ENCODE data around the gene GPR160.

GPR160 gene

GRCh38 chr3:170027233-170028102 lies 10.3 kb upstream of the GPR160 start:
- DNase-seq (ENCODE audit: low read depth in 2 of 2), result no peak

GRCh38 chr3:170033489-170033888 lies 4.3 kb upstream of the GPR160 start:
- peak in 1 of 2 donors; percentile 9 for DNase-seq (ENCODE audit: low read depth in 2 of 2)

- no peak for DNase-seq (ENCODE audit: low read depth in 2 of 2)
Measured at GRCh38 chr3:170038434-170039110, 777 bp downstream of the GPR160 start.

GRCh38 chr3:170040418-170040817 lies 2.6 kb downstream of the GPR160 start:
- no peak for DNase-seq (ENCODE audit: low read depth in 2 of 2)

- no peak for DNase-seq (ENCODE audit: low read depth in 2 of 2)
Measured at GRCh38 chr3:170043506-170043905, 5.7 kb downstream of the GPR160 start.

GRCh38 chr3:170044271-170044670 lies 6.5 kb downstream of the GPR160 start:
- no peak for DNase-seq (ENCODE audit: low read depth in 2 of 2)

- DNase-seq (ENCODE audit: low read depth in 2 of 2), result no peak
Measured at GRCh38 chr3:170044795-170045244, 7.0 kb downstream of the GPR160 start.

- no peak for DNase-seq (ENCODE audit: low read depth in 2 of 2)
Measured at GRCh38 chr3:170046269-170047132, 8.7 kb downstream of the GPR160 start.

GRCh38 chr3:170047133-170047404 lies 9.3 kb downstream of the GPR160 start:
- DNase-seq (ENCODE audit: low read depth in 2 of 2), result no peak

GRCh38 chr3:170049146-170050000 lies 11.6 kb downstream of the GPR160 start:
- no peak for DNase-seq (ENCODE audit: low read depth in 2 of 2)

GRCh38 chr3:170050753-170051152 lies 13.0 kb downstream of the GPR160 start:
- no peak for DNase-seq (ENCODE audit: low read depth in 2 of 2)

GRCh38 chr3:170052398-170052797 lies 14.6 kb downstream of the GPR160 start:
- no peak for DNase-seq (ENCODE audit: low read depth in 2 of 2)

GRCh38 chr3:170054204-170054603 lies 16.4 kb downstream of the GPR160 start:
- no peak for DNase-seq (ENCODE audit: low read depth in 2 of 2)

- DNase-seq (ENCODE audit: low read depth in 2 of 2), result no peak
Measured at GRCh38 chr3:170055209-170055608, 17.4 kb downstream of the GPR160 start.

- DNase-seq (ENCODE audit: low read depth in 2 of 2), result no peak
Measured at GRCh38 chr3:170056710-170057454, 19.1 kb downstream of the GPR160 start.

- no peak for DNase-seq (ENCODE audit: low read depth in 2 of 2)
Measured at GRCh38 chr3:170057550-170057949, 19.8 kb downstream of the GPR160 start.

- no peak for DNase-seq (ENCODE audit: low read depth in 2 of 2)
Measured at GRCh38 chr3:170058127-170058526, 20.3 kb downstream of the GPR160 start.

GRCh38 chr3:170059447-170059846 lies 21.7 kb downstream of the GPR160 start:
- no peak for DNase-seq (ENCODE audit: low read depth in 2 of 2)

- no peak for DNase-seq (ENCODE audit: low read depth in 2 of 2)
Measured at GRCh38 chr3:170062068-170062467, 24.3 kb downstream of the GPR160 start.

GRCh38 chr3:170062769-170063168 lies 25.0 kb downstream of the GPR160 start:
- DNase-seq (ENCODE audit: low read depth in 2 of 2), result no peak

GRCh38 chr3:170063691-170064090 lies 25.9 kb downstream of the GPR160 start:
- no peak for DNase-seq (ENCODE audit: low read depth in 2 of 2)

Data from activated CD4-positive, alpha-beta T cell treated with anti-CD3 and anti-CD28 coated beads for 24 hours (primary cell).